ENCODE data around the gene PPP5C.

Gene PPP5C

DNA sequence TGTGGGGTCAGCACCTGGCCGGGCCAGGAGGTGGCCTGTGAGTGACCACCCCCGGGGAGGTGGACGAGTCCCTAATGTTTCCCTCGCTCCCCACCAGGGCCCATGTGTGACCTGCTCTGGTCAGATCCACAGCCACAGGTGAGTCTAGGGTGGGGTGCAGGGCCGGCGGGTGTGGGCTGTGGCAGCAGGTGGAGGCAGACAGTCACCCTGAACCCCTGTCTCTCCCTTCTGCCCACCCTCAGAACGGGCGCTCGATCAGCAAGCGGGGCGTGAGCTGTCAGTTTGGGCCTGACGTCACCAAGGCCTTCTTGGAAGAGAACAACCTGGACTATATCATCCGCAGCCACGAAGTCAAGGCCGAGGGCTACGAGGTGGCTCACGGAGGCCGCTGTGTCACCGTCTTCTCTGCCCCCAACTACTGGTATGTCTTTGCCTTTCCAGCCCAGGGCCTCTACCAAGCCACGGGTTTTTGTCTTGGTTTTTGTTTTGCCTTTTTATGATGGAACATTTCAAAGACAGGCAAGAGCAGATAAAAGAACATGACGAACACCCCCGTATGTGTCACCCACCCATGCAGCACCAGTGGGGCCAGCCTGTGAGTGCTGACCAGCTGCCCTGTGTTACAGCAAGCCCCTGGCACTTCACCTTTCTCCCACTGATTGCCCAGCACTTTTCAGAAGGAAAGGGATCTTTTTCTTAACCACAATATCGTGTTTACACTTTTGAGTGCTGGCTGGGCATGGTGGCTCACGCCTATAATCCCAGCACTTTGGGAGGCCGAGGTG is 41.6 kb downstream of the PPP5C start:
- no peak for DNase-seq (ENCODE audit: low read depth, low spot score)
- no peak overlapping the region for H3K4me3 ChIP-seq (ENCODE audit: low read depth, low read length)
- in situ Hi-C loops (cut with HindIII; ENCODE audit: low sequenced_read_pairs) = no loop called here
- TF ChIP-seq, protein P1, sequence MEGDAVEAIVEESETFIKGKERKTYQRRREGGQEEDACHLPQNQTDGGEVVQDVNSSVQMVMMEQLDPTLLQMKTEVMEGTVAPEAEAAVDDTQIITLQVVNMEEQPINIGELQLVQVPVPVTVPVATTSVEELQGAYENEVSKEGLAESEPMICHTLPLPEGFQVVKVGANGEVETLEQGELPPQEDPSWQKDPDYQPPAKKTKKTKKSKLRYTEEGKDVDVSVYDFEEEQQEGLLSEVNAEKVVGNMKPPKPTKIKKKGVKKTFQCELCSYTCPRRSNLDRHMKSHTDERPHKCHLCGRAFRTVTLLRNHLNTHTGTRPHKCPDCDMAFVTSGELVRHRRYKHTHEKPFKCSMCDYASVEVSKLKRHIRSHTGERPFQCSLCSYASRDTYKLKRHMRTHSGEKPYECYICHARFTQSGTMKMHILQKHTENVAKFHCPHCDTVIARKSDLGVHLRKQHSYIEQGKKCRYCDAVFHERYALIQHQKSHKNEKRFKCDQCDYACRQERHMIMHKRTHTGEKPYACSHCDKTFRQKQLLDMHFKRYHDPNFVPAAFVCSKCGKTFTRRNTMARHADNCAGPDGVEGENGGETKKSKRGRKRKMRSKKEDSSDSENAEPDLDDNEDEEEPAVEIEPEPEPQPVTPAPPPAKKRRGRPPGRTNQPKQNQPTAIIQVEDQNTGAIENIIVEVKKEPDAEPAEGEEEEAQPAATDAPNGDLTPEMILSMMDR (IDR thresholded peaks at IDR 0.05; ENCODE audit: low read depth, low read length) = no peak

DNA sequence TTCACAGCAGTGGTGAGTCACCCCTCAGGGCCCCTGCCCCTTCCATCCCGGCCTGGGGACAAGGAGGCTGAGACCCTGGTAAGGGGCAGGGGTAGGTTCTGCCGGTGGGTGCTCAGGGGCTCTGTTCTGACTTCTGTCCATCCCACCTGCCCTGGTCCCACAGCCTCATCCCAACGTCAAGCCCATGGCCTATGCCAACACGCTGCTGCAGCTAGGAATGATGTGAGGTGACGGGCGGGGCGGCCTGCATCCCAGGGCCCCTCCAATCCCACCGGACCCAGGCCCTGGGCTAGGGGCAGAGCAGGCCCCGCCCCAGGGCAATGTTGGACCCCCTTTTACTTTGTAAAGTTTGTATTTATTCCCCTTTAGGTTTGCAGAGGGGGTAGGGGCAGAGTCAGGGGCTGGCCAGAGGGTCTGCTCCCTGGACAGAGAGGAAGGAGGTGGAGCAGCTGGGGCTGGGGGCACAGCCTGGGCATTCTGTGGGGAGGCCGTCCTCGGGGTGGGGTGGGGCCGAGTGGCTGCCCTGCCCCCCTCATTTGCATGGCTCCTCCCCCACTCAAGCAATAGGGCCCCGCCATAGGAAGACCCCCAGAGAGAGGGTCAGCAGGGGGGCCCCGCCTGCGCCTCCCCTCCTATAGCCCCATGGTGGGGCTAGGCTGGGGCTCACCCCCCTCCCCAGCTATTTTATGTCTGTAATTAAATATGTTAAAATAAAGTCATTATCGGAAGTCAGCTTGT is 43.4 kb downstream of the PPP5C start:
- no peak for DNase-seq (ENCODE audit: low read depth, low spot score)
- no peak overlapping the region for H3K4me3 ChIP-seq (ENCODE audit: low read depth, low read length)
- TF ChIP-seq, protein P1 (IDR thresholded peaks at IDR 0.05; ENCODE audit: low read depth, low read length) = no peak
- in situ Hi-C loops (cut with HindIII; ENCODE audit: low sequenced_read_pairs) = no loop called here

DNA sequence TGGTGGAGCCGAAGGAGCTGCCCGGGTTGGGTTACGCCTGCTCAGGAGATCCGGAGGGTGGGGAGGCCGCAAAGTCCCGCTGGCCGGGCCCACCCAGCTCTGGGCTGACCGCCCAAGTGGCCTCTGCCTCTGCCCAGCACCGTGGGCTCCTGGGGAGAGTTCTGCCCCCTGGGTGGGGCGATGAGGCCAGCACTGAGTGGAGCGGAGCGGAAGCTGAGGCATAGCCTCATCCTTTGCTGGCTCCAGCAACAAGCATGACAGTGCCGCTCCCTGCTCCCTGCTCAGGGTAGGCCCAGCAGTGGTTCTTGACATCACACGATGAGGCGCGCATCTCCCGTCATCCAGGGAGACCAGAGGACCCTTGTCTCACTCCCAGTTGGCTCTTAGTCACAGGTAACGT is 44.0 kb downstream of the PPP5C start:
- in situ Hi-C loops (cut with HindIII; ENCODE audit: low sequenced_read_pairs) = no loop called here
- TF ChIP-seq, protein P1 (IDR thresholded peaks at IDR 0.05; ENCODE audit: low read depth, low read length) = no peak
- H3K4me3 ChIP-seq (ENCODE audit: low read depth, low read length) = no peak overlapping the region
- DNase-seq (ENCODE audit: low read depth, low spot score) = no peak

DNA sequence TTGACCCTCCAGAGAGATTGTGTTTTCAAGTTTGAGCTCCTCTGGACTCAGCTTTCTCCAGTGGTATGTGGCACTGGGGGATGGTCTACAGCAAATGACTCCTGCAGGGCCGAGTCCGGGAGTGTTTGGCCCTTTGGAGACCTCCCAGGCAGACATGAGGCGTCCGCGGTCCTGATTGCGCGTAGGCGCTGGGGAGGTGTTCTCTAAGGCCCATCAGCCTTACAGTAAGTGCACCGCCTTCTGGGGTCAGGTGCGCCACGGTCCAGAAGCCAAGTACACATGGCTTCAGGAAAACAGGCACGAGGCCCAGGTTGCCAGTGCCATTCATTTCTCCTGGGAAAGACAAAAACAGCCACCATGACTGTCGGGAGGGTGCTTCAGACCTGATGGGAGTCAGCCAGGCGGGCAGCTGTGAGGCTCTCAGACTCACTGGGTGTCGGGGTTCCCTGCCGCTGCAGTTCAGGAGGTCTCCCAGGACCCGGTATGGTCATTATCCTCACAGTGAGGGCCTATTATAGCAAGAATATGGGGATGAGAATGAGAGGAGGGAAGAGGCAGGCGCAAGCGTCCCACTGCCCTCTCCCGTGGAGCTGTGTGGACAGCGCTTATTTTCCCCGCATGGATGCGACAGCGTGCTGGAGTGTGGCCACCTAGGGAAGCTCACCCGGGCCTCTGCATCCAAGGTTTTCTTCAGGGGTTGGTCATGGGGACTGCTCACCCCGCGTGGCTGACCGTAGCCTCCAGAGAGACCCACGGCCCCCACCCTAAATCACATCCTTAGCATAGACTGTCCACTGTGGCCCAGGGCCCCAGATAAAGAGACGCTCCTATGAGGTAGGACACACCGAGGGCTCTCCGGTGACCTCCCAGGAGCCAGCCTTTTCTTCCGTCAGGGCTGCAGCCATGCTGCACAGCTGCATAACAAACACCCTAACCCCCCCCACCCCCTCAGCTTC is 44.7 kb downstream of the PPP5C start:
- TF ChIP-seq, protein P1 (IDR thresholded peaks at IDR 0.05; ENCODE audit: low read depth, low read length) = no peak
- in situ Hi-C loops (cut with HindIII; ENCODE audit: low sequenced_read_pairs) = no loop called here
- DNase-seq (ENCODE audit: low read depth, low spot score) = no peak
- H3K4me3 ChIP-seq (ENCODE audit: low read depth, low read length) = no peak overlapping the region

DNA sequence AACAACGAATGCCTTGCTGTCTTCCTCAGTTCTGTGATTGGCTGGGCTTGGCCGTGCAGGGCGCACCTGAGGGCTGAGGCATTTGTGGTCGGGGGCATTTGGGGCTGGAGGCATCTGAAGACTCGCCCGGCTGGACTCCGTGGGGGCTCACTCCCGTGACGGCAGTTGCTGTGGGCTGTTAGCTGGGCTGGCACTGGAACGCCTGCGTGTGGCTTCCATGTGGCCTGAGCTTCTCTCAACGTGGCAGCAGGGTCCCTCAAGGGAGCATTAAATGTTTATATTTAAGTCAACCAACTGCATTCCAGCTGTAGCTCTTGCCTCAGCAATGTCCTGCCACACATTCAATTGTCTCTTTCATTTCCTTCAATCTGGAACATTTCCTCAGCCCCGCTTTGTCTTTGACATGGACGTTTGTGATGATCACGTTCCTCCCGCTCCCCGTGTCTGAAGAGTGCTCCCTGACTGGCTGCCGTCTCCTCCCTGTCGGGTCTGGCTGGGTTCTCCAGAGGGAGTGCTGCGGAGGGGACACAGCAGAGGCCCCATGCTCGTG is 45.4 kb downstream of the PPP5C start:
- in situ Hi-C loops (cut with HindIII; ENCODE audit: low sequenced_read_pairs) = no loop called here
- DNase-seq (ENCODE audit: low read depth, low spot score) = no peak
- TF ChIP-seq, protein P1 (IDR thresholded peaks at IDR 0.05; ENCODE audit: low read depth, low read length) = no peak
- no peak overlapping the region for H3K4me3 ChIP-seq (ENCODE audit: low read depth, low read length)

DNA sequence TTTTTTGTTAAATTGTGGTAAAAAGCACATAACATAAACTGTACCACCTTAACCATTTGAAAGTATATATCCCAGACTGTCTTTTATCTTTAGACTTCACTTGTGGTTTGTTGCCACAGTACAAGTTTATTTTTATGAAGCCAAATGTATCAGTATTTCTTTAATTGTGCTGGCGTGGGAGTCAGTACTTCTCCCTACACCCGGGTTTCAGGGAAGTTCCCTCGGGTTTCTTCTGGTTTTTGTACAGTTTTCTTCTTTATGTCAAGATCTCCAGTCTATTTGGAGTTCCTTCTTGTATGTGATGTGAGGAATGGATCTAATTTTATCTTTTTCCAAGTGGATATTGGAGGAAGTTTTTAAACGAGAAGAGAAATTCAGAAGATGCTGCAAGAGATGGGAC is 46.0 kb downstream of the PPP5C start:
- TF ChIP-seq, protein P1 (IDR thresholded peaks at IDR 0.05; ENCODE audit: low read depth, low read length) = no peak
- DNase-seq (ENCODE audit: low read depth, low spot score) = no peak
- in situ Hi-C loops (cut with HindIII; ENCODE audit: low sequenced_read_pairs) = no loop called here
- no peak overlapping the region for H3K4me3 ChIP-seq (ENCODE audit: low read depth, low read length)
